Measurements from ENCODE around the gene DERL2.

DNA sequence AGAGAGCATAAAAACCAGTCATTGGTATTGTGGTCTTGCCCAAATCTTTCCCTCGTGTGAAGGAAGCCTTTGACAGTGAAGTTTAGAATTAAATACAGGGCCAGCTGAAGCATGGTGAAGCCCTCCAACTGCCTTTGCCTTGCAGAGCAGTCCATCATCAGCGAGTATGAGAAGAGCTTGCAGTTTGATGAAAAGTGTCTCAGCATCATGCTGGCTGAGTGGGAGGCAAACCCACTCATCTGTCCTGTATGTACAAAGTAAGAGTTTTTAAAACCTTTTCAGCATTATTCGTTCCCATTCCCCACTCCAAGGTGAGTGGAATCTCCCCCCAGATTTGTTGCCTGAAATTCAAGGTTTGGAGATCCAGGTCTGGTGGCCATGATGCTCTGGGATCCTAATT lies 60.2 kb downstream of the DERL2 start:
- TF ChIP-seq CTCF (IDR thresholded peaks at IDR 0.05) (no peak), POLR2A (IDR thresholded peaks at IDR 0.05) (no peak)

Measured in thyroid gland (tissue), 4 donors.